HG02973 (cell line): ENCODE data around the gene CDH8.

Experiments
- ATAC-seq: cut with Tn5 transposase; IDR thresholded peaks from one replicate; pipeline ENCODE4 v1.9.1; 2021; ENCODE audit warnings: moderate library complexity; ENCODE audit not compliant: unreplicated experiment

Gene CDH8

GRCh38 chr16:62036101-62036801 lies at the start of gene CDH8:
CDH8 (minus strand) TSS chr16:62036438; CDS start chr16:62021403, 15,035 bp downstream.
- ATAC-seq = no peak

GRCh38 chr16:62079236-62079635 lies 43.0 kb upstream of the CDH8 start:
- ATAC-seq = no peak

GRCh38 chr16:62077998-62078397 lies 41.8 kb upstream of the CDH8 start:
- no peak for ATAC-seq

- ATAC-seq = no peak
Measured at GRCh38 chr16:62076886-62077285, 40.6 kb upstream of the CDH8 start.

- ATAC-seq = no peak
Measured at GRCh38 chr16:62068747-62069146, 32.5 kb upstream of the CDH8 start.

GRCh38 chr16:62067981-62068380 lies 31.7 kb upstream of the CDH8 start:
- no peak for ATAC-seq

- ATAC-seq = no peak
Measured at GRCh38 chr16:62067182-62067581, 30.9 kb upstream of the CDH8 start.

GRCh38 chr16:62066747-62067146 lies 30.5 kb upstream of the CDH8 start:
- no peak for ATAC-seq

GRCh38 chr16:62064173-62064572 lies 27.9 kb upstream of the CDH8 start:
- ATAC-seq = no peak

GRCh38 chr16:62060089-62060488 lies 23.9 kb upstream of the CDH8 start:
- ATAC-seq = no peak

- no peak for ATAC-seq
Measured at GRCh38 chr16:62059527-62059926, 23.3 kb upstream of the CDH8 start.

- no peak for ATAC-seq
Measured at GRCh38 chr16:62058412-62058811, 22.2 kb upstream of the CDH8 start.

GRCh38 chr16:62051942-62052341 lies 15.7 kb upstream of the CDH8 start:
- ATAC-seq = no peak

- no peak for ATAC-seq
Measured at GRCh38 chr16:62050793-62051192, 14.6 kb upstream of the CDH8 start.

GRCh38 chr16:62046801-62047200 lies 10.6 kb upstream of the CDH8 start:
- ATAC-seq = no peak

GRCh38 chr16:62041401-62041800 lies 5.2 kb upstream of the CDH8 start:
- ATAC-seq = no peak

- no peak for ATAC-seq
Measured at GRCh38 chr16:62038646-62039045, 2.4 kb upstream of the CDH8 start.

- ATAC-seq = no peak
Measured at GRCh38 chr16:62038225-62038624, 2.0 kb upstream of the CDH8 start.

GRCh38 chr16:62036802-62037135 lies 531 bp upstream of the CDH8 start:
- ATAC-seq = no peak

GRCh38 chr16:62035115-62036092 lies 834 bp downstream of the CDH8 start:
- no peak for ATAC-seq

GRCh38 chr16:62034231-62035114 lies 1.8 kb downstream of the CDH8 start:
- no peak for ATAC-seq
